K562 (cell line): ENCODE results near the gene TJAP1. TPM values are rescaled to one million over a fixed set of nuclear protein-coding genes. Genes with fewer than 3 reads are reported as not detected.
A peak's percentile ranks its signal among the peaks of the same experiment; 100 is the strongest.

Experiments used
- RBBP5 ChIP-seq: fragments of 200-600 bp; sonication (generic); IDR thresholded peaks from 2 replicates; pipeline ENCODE4 v1.6.1; 2012; ENCODE audit warnings: borderline replicate concordance, mild to moderate bottlenecking, low read length, control low read depth, inconsistent platforms; ENCODE audit not compliant: insufficient read depth, poor library complexity, severe bottlenecking
- SPI1 ChIP-seq: IDR thresholded peaks from 2 replicates; pipeline ENCODE4 v1.6.1; 2011; ENCODE audit warnings: low read depth, low read length, control low read depth, borderline replicate concordance
- ZNF785 ChIP-seq: fragments of 250-450 bp; sonication (Bioruptor Pico); IDR thresholded peaks from 2 replicates; pipeline ENCODE4 v1.4.0; 2020; ENCODE audit warnings: mild to moderate bottlenecking
- polyA plus RNA-seq, 8 experiments: library from polyadenylated mRNA; depleted of rRNA in 4 of 8; stranded (reverse) in 5 of 8; unstranded in 3 of 8; fragments of >200 nt; fragmentation: Nextera tagmentation in 2 of 8; fragmentation: Illumina TruSeq in 1 of 8; extraction: Ambion mirVana in 2 of 8; extraction: Trizol in 1 of 8; gene quantifications; 2 replicates each; pipeline versions ENCODE4 v1.2.1 to v1.2.3, GENCODE V29; 2011 to 2014; ENCODE audit warnings: inconsistent platforms in 1 of 8, missing spikeins in 1 of 8
- total RNA-seq, 7 experiments: library from RNA; depleted of rRNA in 6 of 7; stranded (reverse); fragments of >200 nt in 6 of 7; fragmentation: Illumina TruSeq in 2 of 7; extraction: Trizol in 2 of 7; gene quantifications; 2 replicates each; pipeline versions ENCODE4 v1.2.1 to v1.2.3, GENCODE V29; 2011 to 2021; ENCODE audit warnings: low replicate concordance in 1 of 7
- TF ChIP-seq, protein P1 (sequence below): fragments of 250-450 bp; sonication (Bioruptor Pico); IDR thresholded peaks from 2 replicates; pipeline ENCODE4 v1.8.0; 2022; ENCODE audit warnings: inconsistent platforms
- TF ChIP-seq, protein P2 (sequence below): sonication (generic); formaldehyde crosslinking; IDR thresholded peaks from 2 replicates; pipeline ENCODE4 v1.8.0; 2022; ENCODE audit warnings: missing genetic modification reagents, mild to moderate bottlenecking, moderate library complexity, borderline replicate concordance

The TJAP1 gene
- total and polyA plus RNA-seq, 9 of the 15 experiments (the other 6 are each of a cell fraction or from before 2014, with no cell fraction given): 0.06 to 35.8 (median 16.2) TPM

GRCh38 chr6:43509142-43509983 is 32.0 kb downstream of the TJAP1 start (continued):
- TF ChIP-seq RBBP5: peak; percentile 4
- no peak for TF ChIP-seq ZNF785 (CRISPR knock-in tag)
- TF ChIP-seq, protein P1, sequence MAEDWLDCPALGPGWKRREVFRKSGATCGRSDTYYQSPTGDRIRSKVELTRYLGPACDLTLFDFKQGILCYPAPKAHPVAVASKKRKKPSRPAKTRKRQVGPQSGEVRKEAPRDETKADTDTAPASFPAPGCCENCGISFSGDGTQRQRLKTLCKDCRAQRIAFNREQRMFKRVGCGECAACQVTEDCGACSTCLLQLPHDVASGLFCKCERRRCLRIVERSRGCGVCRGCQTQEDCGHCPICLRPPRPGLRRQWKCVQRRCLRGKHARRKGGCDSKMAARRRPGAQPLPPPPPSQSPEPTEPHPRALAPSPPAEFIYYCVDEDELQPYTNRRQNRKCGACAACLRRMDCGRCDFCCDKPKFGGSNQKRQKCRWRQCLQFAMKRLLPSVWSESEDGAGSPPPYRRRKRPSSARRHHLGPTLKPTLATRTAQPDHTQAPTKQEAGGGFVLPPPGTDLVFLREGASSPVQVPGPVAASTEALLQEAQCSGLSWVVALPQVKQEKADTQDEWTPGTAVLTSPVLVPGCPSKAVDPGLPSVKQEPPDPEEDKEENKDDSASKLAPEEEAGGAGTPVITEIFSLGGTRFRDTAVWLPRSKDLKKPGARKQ: no peak
- no peak for TF ChIP-seq SPI1
- TF ChIP-seq, protein P2, sequence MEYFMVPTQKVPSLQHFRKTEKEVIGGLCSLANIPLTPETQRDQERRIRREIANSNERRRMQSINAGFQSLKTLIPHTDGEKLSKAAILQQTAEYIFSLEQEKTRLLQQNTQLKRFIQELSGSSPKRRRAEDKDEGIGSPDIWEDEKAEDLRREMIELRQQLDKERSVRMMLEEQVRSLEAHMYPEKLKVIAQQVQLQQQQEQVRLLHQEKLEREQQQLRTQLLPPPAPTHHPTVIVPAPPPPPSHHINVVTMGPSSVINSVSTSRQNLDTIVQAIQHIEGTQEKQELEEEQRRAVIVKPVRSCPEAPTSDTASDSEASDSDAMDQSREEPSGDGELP (CRISPR knock-in tag): 0 out of 2 replicates have a peak, but pooled peaks have one; percentile 16
